ENCODE measurements around the gene RCSD1. TPM values are rescaled to one million over a fixed set of nuclear protein-coding genes. Genes with fewer than 3 reads are reported as not detected.
A peak's percentile ranks its signal among the peaks of the same experiment; 100 is the strongest.

Gene RCSD1
- total and polyA plus RNA-seq, 2 of the 13 experiments (the other 11 are each of a cell fraction or from before 2014, with no cell fraction given) = not detected

DNA sequence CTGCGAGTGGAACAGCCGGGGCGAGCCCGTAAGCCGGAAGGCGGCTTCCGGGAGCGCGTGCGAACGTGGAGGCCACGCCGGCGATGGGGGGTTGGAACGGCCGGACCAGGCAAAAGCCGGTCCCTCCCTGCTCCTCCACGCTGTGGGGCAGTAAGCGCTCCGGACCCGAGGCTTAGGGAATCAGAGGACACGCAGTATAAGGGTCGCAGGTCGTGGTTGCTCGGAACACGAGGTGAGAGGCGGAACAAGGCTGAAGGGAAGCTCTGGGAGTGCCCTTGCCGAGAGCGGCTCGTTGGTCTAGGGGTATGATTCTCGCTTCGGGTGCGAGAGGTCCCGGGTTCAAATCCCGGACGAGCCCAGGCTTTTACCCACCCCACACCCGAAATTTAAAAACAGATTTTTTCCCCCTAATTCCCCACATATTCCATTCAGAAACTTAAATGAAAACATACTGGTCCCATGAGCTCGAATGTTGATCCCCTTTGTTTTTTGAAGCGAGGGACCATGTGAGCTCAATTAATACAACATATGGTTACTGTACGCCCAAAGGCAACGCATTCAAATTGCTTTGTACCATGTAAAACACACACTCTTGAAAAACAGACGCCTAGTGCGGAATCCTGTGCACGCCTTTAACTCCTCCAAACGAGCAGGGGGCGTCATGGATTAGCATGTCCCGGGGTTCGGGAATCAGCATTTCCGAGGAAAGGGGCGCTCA is 84.6 kb downstream of the RCSD1 start (continued):
- TF ChIP-seq, protein P1, sequence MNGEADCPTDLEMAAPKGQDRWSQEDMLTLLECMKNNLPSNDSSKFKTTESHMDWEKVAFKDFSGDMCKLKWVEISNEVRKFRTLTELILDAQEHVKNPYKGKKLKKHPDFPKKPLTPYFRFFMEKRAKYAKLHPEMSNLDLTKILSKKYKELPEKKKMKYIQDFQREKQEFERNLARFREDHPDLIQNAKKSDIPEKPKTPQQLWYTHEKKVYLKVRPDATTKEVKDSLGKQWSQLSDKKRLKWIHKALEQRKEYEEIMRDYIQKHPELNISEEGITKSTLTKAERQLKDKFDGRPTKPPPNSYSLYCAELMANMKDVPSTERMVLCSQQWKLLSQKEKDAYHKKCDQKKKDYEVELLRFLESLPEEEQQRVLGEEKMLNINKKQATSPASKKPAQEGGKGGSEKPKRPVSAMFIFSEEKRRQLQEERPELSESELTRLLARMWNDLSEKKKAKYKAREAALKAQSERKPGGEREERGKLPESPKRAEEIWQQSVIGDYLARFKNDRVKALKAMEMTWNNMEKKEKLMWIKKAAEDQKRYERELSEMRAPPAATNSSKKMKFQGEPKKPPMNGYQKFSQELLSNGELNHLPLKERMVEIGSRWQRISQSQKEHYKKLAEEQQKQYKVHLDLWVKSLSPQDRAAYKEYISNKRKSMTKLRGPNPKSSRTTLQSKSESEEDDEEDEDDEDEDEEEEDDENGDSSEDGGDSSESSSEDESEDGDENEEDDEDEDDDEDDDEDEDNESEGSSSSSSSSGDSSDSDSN (CRISPR knock-in tag; IDR thresholded peaks at IDR 0.05) = peak; percentile 95
- TF ChIP-seq HES4 (CRISPR knock-in tag; IDR thresholded peaks at IDR 0.05; ENCODE audit: borderline replicate concordance) = no peak
- TF ChIP-seq NBN (conservative IDR thresholded peaks at IDR 0.05) = no peak
- peak; percentile 40; the same call in 1 of the 2 replicates for TF ChIP-seq HOXA7 (CRISPR knock-in tag; IDR thresholded peaks at IDR 0.05)
- peak; percentile 70; the same call in 1 of the 2 replicates for TF ChIP-seq ZNF362 (CRISPR knock-in tag; IDR thresholded peaks at IDR 0.05; ENCODE audit: borderline replicate concordance)
- peak; percentile 47; the same call in 1 of the 2 replicates for TF ChIP-seq NFKBIZ (CRISPR knock-in tag; IDR thresholded peaks at IDR 0.05)
- TF ChIP-seq ZNF775 (CRISPR knock-in tag; IDR thresholded peaks at IDR 0.05; ENCODE audit: borderline replicate concordance) = peak; percentile 60; the same call in 1 of the 2 replicates
- peak; percentile 61 for TF ChIP-seq FOXA3 (CRISPR knock-in tag; IDR thresholded peaks at IDR 0.05)
- TF ChIP-seq GATAD1 (CRISPR knock-in tag; IDR thresholded peaks at IDR 0.05) = no peak; the same call in 1 of the 2 replicates
- TF ChIP-seq, protein P2, sequence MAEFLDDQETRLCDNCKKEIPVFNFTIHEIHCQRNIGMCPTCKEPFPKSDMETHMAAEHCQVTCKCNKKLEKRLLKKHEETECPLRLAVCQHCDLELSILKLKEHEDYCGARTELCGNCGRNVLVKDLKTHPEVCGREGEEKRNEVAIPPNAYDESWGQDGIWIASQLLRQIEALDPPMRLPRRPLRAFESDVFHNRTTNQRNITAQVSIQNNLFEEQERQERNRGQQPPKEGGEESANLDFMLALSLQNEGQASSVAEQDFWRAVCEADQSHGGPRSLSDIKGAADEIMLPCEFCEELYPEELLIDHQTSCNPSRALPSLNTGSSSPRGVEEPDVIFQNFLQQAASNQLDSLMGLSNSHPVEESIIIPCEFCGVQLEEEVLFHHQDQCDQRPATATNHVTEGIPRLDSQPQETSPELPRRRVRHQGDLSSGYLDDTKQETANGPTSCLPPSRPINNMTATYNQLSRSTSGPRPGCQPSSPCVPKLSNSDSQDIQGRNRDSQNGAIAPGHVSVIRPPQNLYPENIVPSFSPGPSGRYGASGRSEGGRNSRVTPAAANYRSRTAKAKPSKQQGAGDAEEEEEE (CRISPR knock-in tag; IDR thresholded peaks at IDR 0.05; ENCODE audit: borderline replicate concordance) = no peak
- 0 out of 2 replicates have a peak, but pooled peaks have one; percentile 26 for TF ChIP-seq ZNF251 (CRISPR knock-in tag; IDR thresholded peaks at IDR 0.05)
- no peak for TF ChIP-seq ZSCAN31 (CRISPR knock-in tag; IDR thresholded peaks at IDR 0.05; ENCODE audit: low read depth)
- peak; percentile 69; the same call in 1 of the 2 replicates for TF ChIP-seq ZBED4 (CRISPR knock-in tag; IDR thresholded peaks at IDR 0.05; ENCODE audit: borderline replicate concordance)
- peak; percentile 63; the same call in 1 of the 2 replicates for TF ChIP-seq ZNF547 (CRISPR knock-in tag; IDR thresholded peaks at IDR 0.05)
- 0 out of 2 replicates have a peak, but pooled peaks have one; percentile 57 for TF ChIP-seq FOXK1 (CRISPR knock-in tag; IDR thresholded peaks at IDR 0.05; ENCODE audit: borderline replicate concordance, low read depth)
- TF ChIP-seq ZBTB43 (CRISPR knock-in tag; conservative IDR thresholded peaks at IDR 0.05) = peak; percentile 29; the same call in 1 of the 2 replicates
- no peak for TF ChIP-seq FOSL1 (CRISPR knock-in tag; IDR thresholded peaks at IDR 0.05; ENCODE audit: borderline replicate concordance)
